Caki2 (cell line): ENCODE data around the gene RFX2. TPM values are rescaled to one million over a fixed set of nuclear protein-coding genes. Genes with fewer than 3 reads are reported as not detected.

Experiments used
- DNase-seq: peaks from one replicate; pipeline ENCODE4 v3.0.0-alpha.2; 2015; ENCODE audit warnings: low read depth
- in situ Hi-C: cut with HindIII; loops from 2 replicates; pipeline ENCODE4 v1.10.0; 2016; ENCODE audit warnings: low sequenced_read_pairs, low pct_unique_long_range_greater_than_20kb, mixed read lengths
- total RNA-seq: library from RNA; depleted of rRNA; stranded (reverse); fragments of >200 nt; shearing (Covaris generic); gene quantifications from 2 replicates; pipeline ENCODE4 v1.2.3, GENCODE V29; 2014; ENCODE audit warnings: low replicate concordance

Gene RFX2
- total RNA-seq, 1 experiment from 2014 or later, result 2.0 TPM

GRCh38 chr19:5960005-5961001 is 150.0 kb downstream of the RFX2 start:
- in situ Hi-C loops, result no loop called here
- DNase-seq, result no peak

- DNase-seq, result no peak
- in situ Hi-C loops, result no loop called here
Observed at GRCh38 chr19:5959260-5960004, 150.9 kb downstream of the RFX2 start.

GRCh38 chr19:5958851-5959122 is 151.5 kb downstream of the RFX2 start:
- no peak for DNase-seq
- in situ Hi-C loops, result no loop called here

GRCh38 chr19:5958074-5958850 is 152.0 kb downstream of the RFX2 start:
- no peak for DNase-seq
- in situ Hi-C loops, result no loop called here

- no peak for DNase-seq
Observed at GRCh38 chr19:5957170-5957569, 153.1 kb downstream of the RFX2 start.

GRCh38 chr19:5956728-5957127 is 153.6 kb downstream of the RFX2 start:
- no peak for DNase-seq
- in situ Hi-C loops, result no loop called here

More at GRCh38 chr19:5957170-5957569, 153.1 kb downstream of the RFX2 start:
- in situ Hi-C loops, result no loop called here

- in situ Hi-C loops, result no loop called here
- DNase-seq, result no peak
Observed at GRCh38 chr19:5956323-5956722, 154.0 kb downstream of the RFX2 start.

- DNase-seq, result no peak
- in situ Hi-C loops, result no loop called here
Observed at GRCh38 chr19:5955636-5955935, 154.7 kb downstream of the RFX2 start.

GRCh38 chr19:5954293-5954692 is 156.0 kb downstream of the RFX2 start:
- in situ Hi-C loops, result no loop called here
- no peak for DNase-seq

- no peak for DNase-seq
Observed at GRCh38 chr19:5953680-5954213, 156.6 kb downstream of the RFX2 start.

GRCh38 chr19:5953030-5953589 is 157.2 kb downstream of the RFX2 start:
- in situ Hi-C loops, result no loop called here
- no peak for DNase-seq

More at GRCh38 chr19:5953680-5954213, 156.6 kb downstream of the RFX2 start:
- in situ Hi-C loops, result no loop called here

GRCh38 chr19:5952193-5953029 is 157.9 kb downstream of the RFX2 start:
- in situ Hi-C loops, result no loop called here

GRCh38 chr19:5951338-5951861 is 158.9 kb downstream of the RFX2 start:
- DNase-seq, result no peak
- in situ Hi-C loops, result no loop called here

More at GRCh38 chr19:5952193-5953029, 157.9 kb downstream of the RFX2 start:
- DNase-seq, result no peak

- in situ Hi-C loops, result no loop called here
- DNase-seq, result no peak
Observed at GRCh38 chr19:5950741-5951140, 159.6 kb downstream of the RFX2 start.

GRCh38 chr19:5949792-5950305 is 160.5 kb downstream of the RFX2 start:
- DNase-seq, result no peak
- in situ Hi-C loops, result no loop called here

- DNase-seq, result no peak
- in situ Hi-C loops, result no loop called here
Observed at GRCh38 chr19:5948752-5949564, 161.3 kb downstream of the RFX2 start.
